ENCODE results near the gene PHKG1.
"Not testable (repeated sequence)": the region's sequence is repeated elsewhere in the genome, so short reads cannot be mapped to it uniquely, and the experiment has no call there.

PHKG1 gene

DNA sequence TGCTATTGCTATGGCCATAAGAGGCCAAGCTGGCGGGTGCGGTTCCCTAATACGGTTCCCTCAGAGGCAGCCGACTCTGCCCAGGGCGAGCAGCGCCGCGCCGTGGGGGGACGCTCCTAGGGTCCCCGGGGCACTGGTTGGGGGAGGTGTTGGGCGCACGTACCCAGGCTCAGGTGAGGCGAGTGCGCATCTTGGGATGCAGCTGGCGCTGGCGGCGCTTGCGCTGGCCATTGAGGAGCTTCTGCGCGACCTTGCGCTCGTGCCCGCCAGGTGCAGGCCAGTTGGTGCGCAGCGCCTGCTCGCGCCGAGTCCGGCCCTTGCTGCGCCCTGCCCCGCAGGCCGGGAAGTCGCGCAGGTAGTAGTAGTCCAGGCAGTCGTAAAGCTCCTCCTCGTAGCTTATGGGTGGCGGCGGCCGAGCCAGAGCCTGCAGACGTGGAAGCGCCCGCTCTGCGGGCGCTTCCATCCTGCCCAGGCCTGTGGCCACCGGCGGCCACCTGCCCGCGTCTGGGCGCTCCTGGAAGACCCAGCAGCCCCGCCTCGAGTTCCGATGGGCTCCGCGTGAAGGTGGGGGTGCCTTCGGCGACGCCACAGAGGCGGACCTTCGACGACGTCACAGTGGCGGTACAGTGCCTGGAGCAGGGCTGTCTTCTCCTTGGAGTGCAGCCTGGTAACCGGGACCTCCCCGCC is 23.2 kb upstream of the PHKG1 start, which contains the start of gene NUPR2:
NUPR2 (minus strand) TSS at position 566 of the 687 bp plus-strand sequence; CDS start at position 463, 103 bp downstream.
- Histone ChIP-seq H3K4me3 (ENCODE audit: low read depth, low read length) (no peak within 1 kb of the TSS), H3K36me3 (replicated peaks) (no peaks in the 10 kb centered on the region), H3K27me3 (replicated peaks) (peaks cover 6% of the 10 kb centered on the region), H3K27ac (no peak within 1 kb of the TSS)
- in situ Hi-C loops (cut with HindIII; ENCODE audit: low pct_ligation_motif_present, low sequenced_read_pairs) = no loop called here
- TF ChIP-seq, protein P1, sequence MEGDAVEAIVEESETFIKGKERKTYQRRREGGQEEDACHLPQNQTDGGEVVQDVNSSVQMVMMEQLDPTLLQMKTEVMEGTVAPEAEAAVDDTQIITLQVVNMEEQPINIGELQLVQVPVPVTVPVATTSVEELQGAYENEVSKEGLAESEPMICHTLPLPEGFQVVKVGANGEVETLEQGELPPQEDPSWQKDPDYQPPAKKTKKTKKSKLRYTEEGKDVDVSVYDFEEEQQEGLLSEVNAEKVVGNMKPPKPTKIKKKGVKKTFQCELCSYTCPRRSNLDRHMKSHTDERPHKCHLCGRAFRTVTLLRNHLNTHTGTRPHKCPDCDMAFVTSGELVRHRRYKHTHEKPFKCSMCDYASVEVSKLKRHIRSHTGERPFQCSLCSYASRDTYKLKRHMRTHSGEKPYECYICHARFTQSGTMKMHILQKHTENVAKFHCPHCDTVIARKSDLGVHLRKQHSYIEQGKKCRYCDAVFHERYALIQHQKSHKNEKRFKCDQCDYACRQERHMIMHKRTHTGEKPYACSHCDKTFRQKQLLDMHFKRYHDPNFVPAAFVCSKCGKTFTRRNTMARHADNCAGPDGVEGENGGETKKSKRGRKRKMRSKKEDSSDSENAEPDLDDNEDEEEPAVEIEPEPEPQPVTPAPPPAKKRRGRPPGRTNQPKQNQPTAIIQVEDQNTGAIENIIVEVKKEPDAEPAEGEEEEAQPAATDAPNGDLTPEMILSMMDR (IDR thresholded peaks at IDR 0.05; ENCODE audit: low read depth, low read length, missing control alignments) = no peak
- no peak for DNase-seq

DNA sequence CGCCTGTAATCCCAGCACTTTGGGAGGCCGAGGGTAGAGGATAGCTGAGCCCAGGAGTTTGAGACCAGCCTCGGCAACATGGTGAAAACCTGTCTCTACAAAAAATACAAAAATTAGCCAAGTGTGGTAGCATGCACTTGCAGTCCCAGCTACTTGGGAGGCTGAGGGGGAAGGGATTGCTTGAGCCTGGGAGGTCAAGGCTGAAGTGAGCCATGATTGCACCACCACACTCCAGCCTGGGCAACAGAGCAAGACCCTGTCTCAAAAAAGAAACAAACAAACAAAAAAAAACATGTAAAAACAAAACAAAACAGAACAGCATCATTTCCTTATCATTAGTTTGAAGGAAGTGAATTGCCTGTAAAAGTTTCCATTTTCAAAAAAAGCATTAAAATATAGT is 19.5 kb upstream of the PHKG1 start:
- in situ Hi-C loops (cut with HindIII; ENCODE audit: low pct_ligation_motif_present, low sequenced_read_pairs); H3K4me3 ChIP-seq (ENCODE audit: low read depth, low read length); H3K27ac ChIP-seq; H3K27me3 ChIP-seq (replicated peaks); H3K36me3 ChIP-seq (replicated peaks); DNase-seq: not testable (repeated sequence)

DNA sequence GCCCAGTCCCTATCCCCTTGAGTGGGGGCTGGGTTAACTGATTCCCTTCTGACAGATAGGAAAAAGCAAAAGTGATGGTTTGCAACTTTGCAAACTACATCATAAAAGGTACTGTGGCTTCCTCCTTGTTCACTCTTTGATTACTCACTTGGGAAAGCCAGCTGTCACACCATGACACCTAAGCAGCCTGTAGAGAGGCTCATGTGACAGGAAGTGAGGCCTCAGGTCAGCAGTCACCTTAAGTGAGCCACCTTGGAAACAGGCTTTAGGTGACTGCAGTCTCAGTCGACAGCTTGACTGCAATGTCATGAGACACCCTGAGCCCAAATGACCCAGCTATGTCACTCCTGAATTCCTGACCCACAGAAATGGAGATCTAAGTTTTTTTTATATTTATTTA is 17.9 kb upstream of the PHKG1 start:
- DNase-seq = no peak
- H3K27me3 ChIP-seq (replicated peaks) = peaks cover under 1% of the 10 kb centered on the region
- TF ChIP-seq, protein P1 (IDR thresholded peaks at IDR 0.05; ENCODE audit: low read depth, low read length, missing control alignments) = no peak

DNA sequence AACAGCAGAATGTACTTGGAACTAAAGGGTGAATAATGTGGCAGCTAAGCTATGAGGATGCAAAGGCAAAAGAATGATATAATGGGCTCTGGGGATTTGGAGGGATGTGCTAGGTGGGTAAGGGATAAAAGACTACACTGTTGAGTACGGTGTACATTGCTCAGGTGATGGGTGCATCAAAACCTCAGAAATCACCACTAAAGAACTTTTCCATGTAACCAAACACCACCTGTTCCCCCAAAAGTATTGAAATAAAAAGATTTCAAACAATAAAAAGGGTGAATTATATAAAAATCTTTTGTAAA is 15.2 kb upstream of the PHKG1 start:
- H3K27me3 ChIP-seq (replicated peaks) = no peaks in the 10 kb centered on the region

More for the DNA sequence above, 17.9 kb upstream of the PHKG1 start:
- in situ Hi-C loops (cut with HindIII; ENCODE audit: low pct_ligation_motif_present, low sequenced_read_pairs) = no loop called here
- no peak overlapping the region for H3K27ac ChIP-seq
- no peak overlapping the region for H3K4me3 ChIP-seq (ENCODE audit: low read depth, low read length)
- no peaks in the 10 kb centered on the region for H3K36me3 ChIP-seq (replicated peaks)

DNA sequence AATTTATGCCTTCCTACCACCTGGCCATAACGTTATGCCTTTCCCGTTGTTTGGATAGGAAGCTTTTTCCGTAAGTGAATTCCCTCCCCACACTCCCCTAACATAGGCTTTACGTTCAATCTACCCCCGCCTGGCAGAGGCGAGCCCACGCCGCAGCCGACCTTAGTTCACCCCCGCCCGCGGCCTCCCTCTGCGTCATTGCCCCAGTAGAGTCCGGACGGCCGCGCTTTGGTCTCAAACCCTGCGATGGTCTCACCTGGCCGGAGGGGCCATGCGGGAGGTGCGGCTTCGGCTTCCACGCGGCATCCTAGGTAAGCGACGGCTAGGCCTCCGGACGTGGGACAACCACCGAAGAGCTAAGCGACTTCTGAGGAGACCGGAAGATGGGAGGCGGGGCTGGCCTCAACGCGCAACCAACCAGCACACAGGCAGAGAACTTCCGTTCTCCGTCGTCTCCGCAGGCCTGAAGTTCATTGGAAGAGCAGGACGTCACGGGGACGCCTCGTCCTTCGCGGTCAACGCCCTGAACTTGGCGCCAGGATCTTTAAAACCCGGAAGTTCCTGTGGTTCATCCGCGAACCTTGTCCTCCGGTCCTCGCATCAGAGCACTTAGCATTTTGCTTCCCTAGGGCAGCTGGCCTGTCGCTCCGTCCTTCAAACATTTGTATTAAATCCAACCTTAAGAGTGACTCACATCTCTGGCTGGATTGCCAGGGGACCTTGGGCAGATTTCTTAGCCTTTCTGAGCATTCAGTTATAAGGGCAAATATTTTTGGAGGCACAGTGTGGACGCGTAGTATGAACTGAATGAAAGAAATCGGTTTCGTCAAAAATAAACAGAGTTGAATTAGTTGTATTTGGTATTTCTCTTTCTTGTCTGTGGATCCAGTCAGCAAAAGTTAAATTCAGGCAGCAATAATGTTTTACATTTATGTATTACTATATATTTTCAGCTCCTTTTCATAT is 13.6 kb upstream of the PHKG1 start, which contains the start of gene CHCHD2:
CHCHD2 (minus strand) TSS at position 369 of the 966 bp plus-strand sequence; CDS start at position 306, 63 bp downstream.
- Histone ChIP-seq H3K36me3 (replicated peaks) (peaks cover 27% of the 10 kb centered on the region), H3K27me3 (replicated peaks) (no peaks in the 10 kb centered on the region), H3K27ac (peak within 1 kb of the TSS; percentile 85), H3K4me3 (ENCODE audit: low read depth, low read length) (peak within 1 kb of the TSS; percentile 78)
- in situ Hi-C loops (cut with HindIII; ENCODE audit: low pct_ligation_motif_present, low sequenced_read_pairs) = no loop called here
- TF ChIP-seq, protein P1 (IDR thresholded peaks at IDR 0.05; ENCODE audit: low read depth, low read length, missing control alignments) = no peak
- DNase-seq = peak; percentile 98

More for the DNA sequence above, 15.2 kb upstream of the PHKG1 start:
- TF ChIP-seq, protein P1 (IDR thresholded peaks at IDR 0.05; ENCODE audit: low read depth, low read length, missing control alignments) = no peak
- DNase-seq = no peak
- Histone ChIP-seq H3K36me3 (replicated peaks) (peaks cover 13% of the 10 kb centered on the region), H3K4me3 (ENCODE audit: low read depth, low read length) (no peak overlapping the region), H3K27ac (no peak overlapping the region)
- in situ Hi-C loops (cut with HindIII; ENCODE audit: low pct_ligation_motif_present, low sequenced_read_pairs) = no loop called here

DNA sequence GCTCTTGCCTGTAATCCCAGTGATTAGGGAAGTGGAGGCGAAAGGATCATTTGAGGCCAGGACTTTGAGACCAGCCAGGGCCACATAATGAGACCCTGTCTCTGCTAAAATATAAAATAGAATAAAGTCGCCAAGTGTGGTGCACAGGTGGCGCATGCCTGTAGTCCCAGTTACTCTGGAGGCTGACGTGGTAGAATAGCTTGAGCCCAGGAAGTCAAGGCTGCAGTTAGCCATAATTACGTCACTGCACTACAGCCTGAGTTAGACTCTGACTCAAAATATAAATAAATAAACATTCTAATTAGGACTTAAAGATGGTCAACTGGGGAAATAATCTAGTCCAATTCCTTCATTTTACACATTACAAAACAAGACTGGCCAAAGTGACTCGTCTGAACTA is 12.8 kb upstream of the PHKG1 start:
- peak; percentile 77 for DNase-seq
- Histone ChIP-seq H3K27me3 (replicated peaks) (no peaks in the 10 kb centered on the region), H3K27ac (peak overlapping the region; percentile 85), H3K4me3 (ENCODE audit: low read depth, low read length) (peak overlapping the region; percentile 78), H3K36me3 (replicated peaks) (peaks cover 36% of the 10 kb centered on the region)
- in situ Hi-C loops (cut with HindIII; ENCODE audit: low pct_ligation_motif_present, low sequenced_read_pairs) = no loop called here
- TF ChIP-seq, protein P1 (IDR thresholded peaks at IDR 0.05; ENCODE audit: low read depth, low read length, missing control alignments) = peak; percentile 4

DNA sequence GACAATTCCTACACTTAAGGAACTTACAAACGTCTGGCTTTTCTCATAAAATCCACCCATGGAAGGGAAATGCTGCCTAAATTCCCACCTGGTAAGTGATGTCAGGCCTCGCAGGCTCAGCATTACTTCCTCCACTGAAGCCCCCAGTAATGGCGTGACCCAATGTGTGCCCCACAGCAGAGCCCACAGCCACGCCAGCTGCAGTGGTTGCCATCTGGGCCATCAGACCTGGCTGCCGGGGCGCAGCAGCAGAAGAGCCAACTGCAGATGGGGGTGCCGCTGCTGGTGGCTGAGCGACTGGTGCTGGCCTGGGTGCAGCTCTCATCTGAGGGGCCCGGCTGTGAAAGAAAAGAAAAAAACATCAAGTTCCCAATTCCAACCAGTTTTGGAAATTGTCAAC is 11.4 kb upstream of the PHKG1 start:
- peaks cover 41% of the 10 kb centered on the region for H3K36me3 ChIP-seq (replicated peaks)
- in situ Hi-C loops (cut with HindIII; ENCODE audit: low pct_ligation_motif_present, low sequenced_read_pairs); H3K27ac ChIP-seq; DNase-seq; H3K27me3 ChIP-seq (replicated peaks); H3K4me3 ChIP-seq (ENCODE audit: low read depth, low read length): not testable (repeated sequence)
